Skeletal muscle tissue (tissue), 4 donors: ENCODE measurements around the gene FEM1B. TPM values are rescaled to one million over a fixed set of nuclear protein-coding genes. Genes with fewer than 3 reads are reported as not detected.

Experiments used
- H3K27ac ChIP-seq: one replicate; pipeline ENCODE4 v1.7.0; 2013; ENCODE audit warnings: mild to moderate bottlenecking, low read depth, low read length, inconsistent platforms
- H3K27me3 ChIP-seq, 3 donors: one replicate each; pipeline ENCODE4 v1.7.0; 2013; ENCODE audit warnings: low read length in 3 of 3; ENCODE audit not compliant: control insufficient read depth in 3 of 3, insufficient read depth in 3 of 3
- H3K36me3 ChIP-seq, 3 donors: one replicate each; pipeline ENCODE4 v1.7.0; 2013; ENCODE audit warnings: low read length in 3 of 3; ENCODE audit not compliant: control insufficient read depth in 3 of 3, insufficient read depth in 3 of 3
- H3K4me1 ChIP-seq, 3 donors: one replicate each; pipeline ENCODE4 v1.7.0; 2013; ENCODE audit warnings: low read length in 3 of 3, mild to moderate bottlenecking in 3 of 3; ENCODE audit not compliant: control insufficient read depth in 3 of 3, insufficient read depth in 3 of 3
- H3K4me3 ChIP-seq, 3 donors: one replicate each; pipeline ENCODE4 v1.7.0; 2013; ENCODE audit warnings: low read length in 3 of 3
- H3K9ac ChIP-seq, 3 donors: one replicate each; pipeline ENCODE4 v1.7.0; 2013; ENCODE audit warnings: low read length in 3 of 3, mild to moderate bottlenecking in 3 of 3, moderate library complexity in 2 of 3, low read depth in 1 of 3
- H3K9me3 ChIP-seq, 3 donors: one replicate each; pipeline ENCODE4 v1.7.0; 2013; ENCODE audit warnings: low read length in 3 of 3; ENCODE audit not compliant: control insufficient read depth in 3 of 3
- total RNA-seq: library from RNA; depleted of rRNA; stranded (reverse); fragments of >200 nt; gene quantifications from one replicate; pipeline ENCODE4 v1.2.3, GENCODE V29; 2014
- donor health status: Osteomylitis.

Gene FEM1B
- total RNA-seq, 1 donor from 2014 or later, result 42.8 TPM

GRCh38 chr15:68313501-68314410, 36.2 kb downstream of the FEM1B start:
- Histone ChIP-seq H3K36me3 (peaks cover 0 to 4% (median 2%) of the 10 kb centered on the region in 3 donors), H3K4me3 (no peak overlapping the region), H3K27me3 (peaks cover 0 to 2% (median 0%) of the 10 kb centered on the region in 3 donors), H3K9me3 (no peaks in the 10 kb centered on the region), H3K4me1 (peaks cover 11 to 14% (median 12%) of the 10 kb centered on the region in 3 donors), H3K9ac (no peak overlapping the region), H3K27ac (no peak overlapping the region)

DNA sequence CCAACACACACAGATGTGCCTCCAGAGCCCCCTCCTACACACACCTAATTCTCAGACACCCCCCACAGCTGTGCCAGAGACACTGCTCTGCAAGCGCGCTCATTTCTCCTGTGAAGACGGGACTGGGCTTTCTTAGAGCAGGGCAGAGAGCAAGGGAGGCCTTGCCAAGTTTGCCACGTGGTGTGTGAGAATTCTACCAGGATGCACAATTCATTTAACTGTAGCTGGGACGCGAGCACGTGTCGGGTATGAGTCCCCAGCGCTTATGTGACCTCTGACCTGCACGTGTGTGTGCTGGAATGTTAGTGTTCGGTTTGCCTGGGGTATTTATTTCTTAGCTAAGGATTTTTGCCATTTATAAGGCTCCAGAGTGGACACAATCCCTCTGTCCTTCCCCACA, 37.0 kb downstream of the FEM1B start:
- Histone ChIP-seq H3K36me3 (peaks cover 0 to 4% (median 2%) of the 10 kb centered on the region in 3 donors), H3K4me3 (no peak overlapping the region), H3K27me3 (peaks cover 0 to 2% (median 0%) of the 10 kb centered on the region in 3 donors), H3K9me3 (no peaks in the 10 kb centered on the region), H3K4me1 (peaks cover 11 to 14% (median 12%) of the 10 kb centered on the region in 3 donors), H3K27ac (no peak overlapping the region), H3K9ac (no peak overlapping the region)

DNA sequence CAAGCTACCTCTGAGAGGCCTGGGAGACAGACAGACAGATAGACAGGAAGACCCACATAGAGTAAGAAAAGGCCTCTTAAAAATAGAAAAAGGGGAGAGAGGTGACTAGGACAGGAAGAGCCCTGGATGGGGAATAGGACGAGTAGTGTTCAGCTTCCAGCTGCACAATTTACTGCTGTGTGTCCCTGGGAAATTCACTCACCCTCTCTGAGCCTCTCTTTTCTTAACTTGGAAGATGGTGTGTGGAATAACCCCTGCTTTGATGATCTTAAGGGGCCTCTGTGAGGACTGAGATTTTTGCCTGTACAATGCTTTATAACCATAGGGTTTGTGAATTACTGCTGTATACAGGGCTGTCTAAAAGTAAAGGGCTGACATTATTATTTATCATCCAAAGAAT, 37.5 kb downstream of the FEM1B start:
- peaks cover 0 to 4% (median 4%) of the 10 kb centered on the region in 3 donors for H3K36me3 ChIP-seq
- peaks cover 0 to 2% (median 0%) of the 10 kb centered on the region in 3 donors for H3K27me3 ChIP-seq
- no peak overlapping the region for H3K9ac ChIP-seq
- peaks cover 11 to 13% (median 12%) of the 10 kb centered on the region in 3 donors for H3K4me1 ChIP-seq
- no peak overlapping the region for H3K27ac ChIP-seq
- no peaks in the 10 kb centered on the region for H3K9me3 ChIP-seq
- no peak overlapping the region for H3K4me3 ChIP-seq

GRCh38 chr15:68315495-68316031, 38.0 kb downstream of the FEM1B start:
- Histone ChIP-seq H3K27ac (no peak overlapping the region), H3K9me3 (no peaks in the 10 kb centered on the region), H3K9ac (no peak overlapping the region), H3K36me3 (peaks cover 0 to 4% (median 4%) of the 10 kb centered on the region in 3 donors), H3K4me3 (no peak overlapping the region), H3K27me3 (peaks cover 0 to 2% (median 0%) of the 10 kb centered on the region in 3 donors), H3K4me1 (peaks cover 6 to 8% (median 7%) of the 10 kb centered on the region in 3 donors)

DNA sequence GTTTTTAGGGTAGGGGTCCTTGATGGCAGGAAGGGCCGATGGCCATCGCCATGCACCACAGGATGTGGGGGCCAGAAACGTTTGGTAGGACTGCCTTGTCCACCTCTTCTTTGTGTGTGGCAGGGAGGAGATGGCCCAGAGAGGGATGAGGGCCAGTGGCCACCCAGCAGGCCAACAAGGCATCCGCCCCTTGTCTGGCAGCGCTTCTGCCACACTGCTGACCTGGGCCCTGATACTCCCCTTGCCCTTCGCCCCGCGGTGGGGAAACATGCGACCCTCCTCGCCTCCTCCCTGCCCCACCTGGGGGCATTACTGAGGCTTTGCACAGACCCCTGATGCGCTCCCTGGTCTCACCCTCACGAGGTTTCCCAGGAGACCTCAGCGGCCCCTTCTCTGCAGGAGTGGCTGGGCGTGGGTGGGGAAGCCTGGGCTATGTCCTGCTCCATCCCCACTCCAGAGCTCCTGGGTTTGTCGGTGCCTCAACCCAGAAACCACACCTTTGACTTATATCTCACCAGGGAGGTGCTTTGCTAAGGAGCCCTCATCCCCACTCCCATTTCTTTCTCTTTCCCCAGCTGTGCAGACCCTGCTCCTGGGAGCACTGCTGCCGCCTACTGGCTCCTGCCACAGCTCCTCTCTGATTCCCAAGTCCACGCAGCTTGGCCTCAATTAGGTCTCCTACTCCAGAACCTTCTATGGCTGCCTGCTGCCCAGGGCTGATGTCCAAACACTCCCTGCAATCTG, 38.7 kb downstream of the FEM1B start:
- H3K4me3 ChIP-seq, result no peak overlapping the region
- no peaks in the 10 kb centered on the region for H3K9me3 ChIP-seq
- no peak overlapping the region for H3K27ac ChIP-seq
- H3K36me3 ChIP-seq, result peaks cover 0 to 4% (median 4%) of the 10 kb centered on the region in 3 donors
- peaks cover 0 to 2% (median 0%) of the 10 kb centered on the region in 3 donors for H3K27me3 ChIP-seq
- H3K9ac ChIP-seq, result no peak overlapping the region
- peaks cover under 1 to 2% (median 1%) of the 10 kb centered on the region in 3 donors for H3K4me1 ChIP-seq

DNA sequence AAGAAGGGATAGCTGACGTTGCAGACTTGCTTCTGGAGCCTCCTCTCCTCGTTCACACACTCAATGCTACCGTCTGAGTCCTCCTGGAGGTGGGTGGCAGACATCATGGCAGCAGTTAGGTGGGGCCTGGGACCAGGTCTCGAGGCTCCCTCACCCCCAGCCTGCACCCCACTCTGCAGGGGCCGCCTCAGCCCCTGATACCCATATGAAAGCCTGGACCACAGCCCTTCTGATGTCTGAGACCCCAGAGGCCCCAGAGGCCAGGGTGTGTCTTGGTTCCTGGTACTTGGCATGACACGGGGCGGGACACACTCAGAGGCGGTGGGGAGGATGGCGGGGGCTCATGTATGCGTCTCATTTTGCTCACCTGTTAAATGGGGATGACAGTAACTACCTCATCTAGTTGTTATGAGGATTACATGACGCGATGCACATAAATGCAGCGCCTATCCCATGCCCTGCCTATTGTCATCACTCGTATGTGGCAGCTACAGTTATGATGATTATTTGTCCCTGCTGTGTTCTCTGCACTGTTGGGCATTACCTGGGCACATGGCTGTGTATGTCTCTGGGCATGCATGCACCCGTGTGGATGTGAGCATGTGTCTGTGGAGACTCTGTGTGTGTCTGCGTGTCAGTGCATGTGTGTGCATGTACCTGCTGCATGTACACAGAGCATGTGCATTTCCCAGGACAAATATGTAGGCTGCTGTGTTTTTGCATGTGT, 39.9 kb downstream of the FEM1B start:
- H3K9me3 ChIP-seq, result no peaks in the 10 kb centered on the region
- peaks cover 0 to 2% (median 0%) of the 10 kb centered on the region in 3 donors for H3K4me1 ChIP-seq
- H3K9ac ChIP-seq, result no peak overlapping the region
- no peak overlapping the region for H3K27ac ChIP-seq
- H3K27me3 ChIP-seq, result peaks cover 0 to 2% (median 0%) of the 10 kb centered on the region in 3 donors
- peaks cover 0 to 4% (median 4%) of the 10 kb centered on the region in 3 donors for H3K36me3 ChIP-seq
- H3K4me3 ChIP-seq, result no peak overlapping the region

DNA sequence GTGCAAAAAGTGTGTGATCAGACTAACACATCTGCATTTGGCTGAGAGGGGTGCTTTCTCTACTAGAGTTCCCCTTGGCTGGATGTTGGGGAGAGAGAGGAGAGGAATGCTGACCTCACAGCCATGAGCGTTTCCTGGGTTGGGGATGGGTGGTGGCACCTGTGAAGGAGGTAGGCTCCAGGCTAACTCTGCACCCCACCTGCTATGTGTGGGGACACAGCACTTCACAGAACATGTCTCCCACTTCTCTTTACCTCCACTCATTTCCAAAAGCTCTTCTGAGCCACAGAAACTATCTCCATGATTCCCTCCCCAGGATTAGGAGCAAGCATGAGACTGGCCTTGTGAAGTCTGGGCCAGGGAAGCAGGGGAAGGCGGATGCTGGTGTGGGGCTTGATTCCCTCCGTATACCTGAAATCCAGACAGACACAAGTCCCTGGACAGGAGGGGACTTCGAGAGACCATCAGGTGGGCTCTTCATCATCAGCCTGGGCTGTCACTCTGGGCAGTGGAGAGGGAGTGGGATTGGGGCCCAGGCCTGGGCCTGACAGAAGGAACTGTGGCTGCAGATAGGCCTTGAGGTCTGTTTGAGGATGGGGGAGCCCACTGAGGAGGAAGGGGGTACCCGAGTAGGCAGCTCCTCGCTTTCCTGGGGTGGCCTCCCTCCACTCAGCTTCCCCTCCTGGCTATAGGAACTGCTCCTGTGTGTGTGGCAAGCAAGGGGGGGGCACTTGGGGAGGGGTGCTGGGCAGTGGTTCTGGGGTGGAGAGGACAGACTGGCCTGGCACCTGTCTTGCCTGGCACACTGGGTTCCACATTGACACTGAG, 40.7 kb downstream of the FEM1B start:
- no peak overlapping the region for H3K27ac ChIP-seq
- no peak overlapping the region for H3K9ac ChIP-seq
- H3K4me3 ChIP-seq, result no peak overlapping the region
- peaks cover 0 to 2% (median 0%) of the 10 kb centered on the region in 3 donors for H3K27me3 ChIP-seq
- H3K4me1 ChIP-seq, result peaks cover 0 to 2% (median 0%) of the 10 kb centered on the region in 3 donors
- H3K9me3 ChIP-seq, result no peaks in the 10 kb centered on the region
- H3K36me3 ChIP-seq, result peaks cover 0 to 4% (median 4%) of the 10 kb centered on the region in 3 donors

DNA sequence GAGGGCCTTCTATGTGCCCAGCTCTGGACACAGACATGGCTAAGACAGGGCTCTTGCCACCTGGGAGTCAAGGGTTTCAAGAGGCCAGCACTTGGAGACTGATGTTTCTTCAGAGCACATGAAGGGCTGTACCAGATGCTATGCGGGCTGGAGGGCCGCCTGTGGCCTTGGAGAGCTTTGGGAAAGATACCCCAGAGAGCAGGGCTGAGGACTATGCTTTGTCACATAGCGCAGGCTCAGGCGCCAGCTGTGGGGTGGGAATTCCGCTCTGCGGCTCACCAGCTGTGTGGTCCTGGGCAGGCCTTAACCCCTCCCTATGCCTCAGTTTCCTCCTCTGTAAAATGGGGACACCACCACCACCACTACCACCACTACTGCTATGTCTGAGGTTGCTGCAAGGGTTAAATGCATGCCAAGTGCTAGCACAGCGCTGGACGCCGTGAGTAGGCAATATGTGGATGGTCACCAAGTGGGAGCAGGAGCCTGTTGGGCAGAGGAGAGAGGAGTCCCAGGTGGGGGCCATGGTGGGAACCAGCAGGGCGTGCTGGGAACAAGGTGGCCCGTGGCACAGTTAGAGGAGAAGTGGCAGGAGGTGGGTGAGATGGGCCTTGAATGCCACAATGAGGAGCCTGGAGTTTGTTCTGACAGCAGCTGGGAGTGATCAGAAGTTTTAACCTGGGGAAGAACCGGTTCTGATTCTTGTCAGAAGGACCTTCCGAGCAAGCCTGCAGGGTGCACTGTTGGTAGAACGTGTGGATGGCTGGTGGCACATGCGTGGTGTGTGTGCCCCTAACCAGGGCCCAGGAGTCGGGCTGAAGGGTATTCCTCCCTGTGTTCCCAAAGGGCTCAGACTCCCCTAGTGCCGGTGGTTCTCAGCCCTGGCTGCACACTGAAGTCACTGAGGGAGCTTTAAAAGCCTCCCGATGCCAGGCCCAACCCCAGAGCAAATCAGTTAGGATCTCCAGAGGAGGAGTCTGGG, 41.7 kb downstream of the FEM1B start:
- H3K9me3 ChIP-seq, result no peaks in the 10 kb centered on the region
- no peak overlapping the region for H3K4me3 ChIP-seq
- H3K4me1 ChIP-seq, result peaks cover 0 to 2% (median 0%) of the 10 kb centered on the region in 3 donors
- H3K9ac ChIP-seq, result no peak overlapping the region
- peaks cover 0 to 4% (median 2%) of the 10 kb centered on the region in 3 donors for H3K36me3 ChIP-seq
- H3K27me3 ChIP-seq, result peaks cover 0 to 2% (median 0%) of the 10 kb centered on the region in 3 donors
- H3K27ac ChIP-seq, result no peak overlapping the region
